HG03432 (cell line): ENCODE data around the gene ARRDC1.
"Not testable (repeated sequence)": the region's sequence is repeated elsewhere in the genome, so short reads cannot be mapped to it uniquely, and the experiment has no call there.

Experiments used
- ATAC-seq: cut with Tn5 transposase; IDR thresholded peaks from one replicate; pipeline ENCODE4 v1.9.1; 2021; ENCODE audit warnings: mild to moderate bottlenecking, moderate library complexity; ENCODE audit not compliant: unreplicated experiment

The ARRDC1 gene

GRCh38 chr9:137612741-137613142 is 7.3 kb downstream of the ARRDC1 start:
- ATAC-seq = no peak

- ATAC-seq = no peak
These were observed 7.8 kb downstream of the ARRDC1 start for GRCh38 chr9:137613259-137613658.

- no peak for ATAC-seq
These were observed 8.4 kb downstream of the ARRDC1 start for GRCh38 chr9:137613738-137614523.

- ATAC-seq = no peak
These were observed 9.3 kb downstream of the ARRDC1 start for GRCh38 chr9:137614631-137615386.

- no peak for ATAC-seq
These were observed 9.9 kb downstream of the ARRDC1 start for GRCh38 chr9:137615387-137615871.

- peak; percentile 78 for ATAC-seq
These were observed 12.9 kb downstream of the ARRDC1 start, which contains the start of gene EHMT1 for GRCh38 chr9:137618105-137619067. Gene EHMT1 (plus strand): TSS chr9:137619005. CDS start chr9:137619029, 24 bp downstream.

GRCh38 chr9:137619240-137620047 is 14.0 kb downstream of the ARRDC1 start:
- ATAC-seq = no peak

GRCh38 chr9:137620048-137620405 is 14.5 kb downstream of the ARRDC1 start:
- ATAC-seq = no peak

- ATAC-seq = no peak
These were observed 15.1 kb downstream of the ARRDC1 start for GRCh38 chr9:137620581-137620980.

GRCh38 chr9:137621131-137621757 is 15.8 kb downstream of the ARRDC1 start:
- ATAC-seq = no peak

- ATAC-seq = not testable (repeated sequence)
These were observed 16.7 kb downstream of the ARRDC1 start for GRCh38 chr9:137622211-137622610.

- ATAC-seq = no peak
These were observed 21.0 kb downstream of the ARRDC1 start for GRCh38 chr9:137626464-137626863.

GRCh38 chr9:137627406-137627805 is 21.9 kb downstream of the ARRDC1 start:
- not testable (repeated sequence) for ATAC-seq

- ATAC-seq = no peak
These were observed 24.6 kb downstream of the ARRDC1 start for GRCh38 chr9:137630126-137630525.

- ATAC-seq = no peak
These were observed 25.2 kb downstream of the ARRDC1 start for GRCh38 chr9:137630679-137631078.

GRCh38 chr9:137631345-137632229 is 26.1 kb downstream of the ARRDC1 start:
- ATAC-seq = no peak

- no peak for ATAC-seq
These were observed 27.0 kb downstream of the ARRDC1 start for GRCh38 chr9:137632230-137633161.
